Right atrium auricular region (tissue), 2 donors: ENCODE results near the gene PTPN7. TPM values are rescaled to one million over a fixed set of nuclear protein-coding genes. Genes with fewer than 3 reads are reported as not detected.
A peak's percentile ranks its signal among the peaks of the same experiment; 100 is the strongest.

ENCODE experiments used
- DNase-seq: peaks from one replicate; pipeline ENCODE4 v3.0.0-alpha.2; 2019; ENCODE audit warnings: low spot score
- H3K27ac ChIP-seq, 2 donors: fragments of 200-600 bp; sonication (generic); 1 replicate in 1 of 2; 2 replicates in 1 of 2; pipeline ENCODE4 v1.5.1; 2016 to 2019
- H3K27me3 ChIP-seq, 2 donors: fragments of 200-600 bp; sonication (generic); one replicate each; pipeline versions ENCODE4 v1.5.1 to v1.6.0; 2017 to 2019
- H3K36me3 ChIP-seq: fragments of 200-600 bp; sonication (generic); one replicate; pipeline ENCODE4 v1.5.1; 2016
- H3K4me1 ChIP-seq, 2 donors: fragments of 200-600 bp; sonication (generic); one replicate each; pipeline versions ENCODE4 v1.5.1 to v1.6.0; 2017 to 2019
- H3K4me3 ChIP-seq, 2 donors: fragments of 200-600 bp; sonication (generic); 1 replicate in 1 of 2; 2 replicates in 1 of 2; pipeline ENCODE4 v1.5.1; 2017 to 2019; ENCODE audit warnings: mild to moderate bottlenecking in 1 of 2, moderate library complexity in 1 of 2
- H3K9me3 ChIP-seq, 2 donors: fragments of 200-600 bp; sonication (generic); one replicate each; pipeline ENCODE4 v1.5.1; 2019
- total RNA-seq, 2 donors: library from RNA; depleted of rRNA; stranded (reverse); fragments of >200 nt; gene quantifications; one replicate each; pipeline ENCODE4 v1.1.0, GENCODE V29; 2016
- TF ChIP-seq, protein P1 (sequence below), 2 donors: fragments of 200-600 bp; sonication (generic); IDR thresholded peaks; one replicate each; pipeline ENCODE4 v1.5.1; 2019; ENCODE audit warnings: antibody characterized with exemption in 2 of 2

PTPN7 gene
- total RNA-seq, 2 donors from 2014 or later: 0.41 to 0.63 TPM

DNA sequence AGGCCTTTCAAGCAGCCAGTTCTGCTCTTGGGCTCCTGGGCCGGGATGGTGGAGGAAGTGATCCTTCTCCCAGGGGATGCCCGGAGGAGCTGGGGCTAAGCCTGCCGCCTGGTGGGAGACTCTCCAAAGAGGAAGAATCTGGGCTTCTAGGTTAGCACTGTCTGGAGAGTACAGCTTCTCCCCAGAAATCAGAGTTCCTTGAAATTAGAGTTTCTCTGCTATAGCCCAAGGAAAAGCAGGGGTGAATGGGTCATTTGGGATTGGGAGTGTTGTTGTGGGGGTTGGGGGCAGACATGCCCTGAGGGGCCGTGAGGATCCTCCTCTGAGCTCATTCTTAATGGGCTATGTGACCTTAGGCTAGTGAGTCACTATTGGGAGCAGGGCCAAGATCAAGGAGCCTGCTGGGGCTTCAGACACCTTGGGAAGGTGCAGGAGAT is 39.7 kb upstream of the PTPN7 start:
- no peaks in the 10 kb centered on the region for H3K27me3 ChIP-seq
- no peak overlapping the region for H3K4me3 ChIP-seq
- H3K9me3 ChIP-seq: no peaks in the 10 kb centered on the region
- H3K27ac ChIP-seq: peak overlapping the region; percentile 72 to 92
- no peaks in the 10 kb centered on the region for H3K36me3 ChIP-seq
- H3K4me1 ChIP-seq: peaks cover 0 to 47% of the 10 kb centered on the region in 2 donors
- no peak for DNase-seq
- TF ChIP-seq, protein P1, sequence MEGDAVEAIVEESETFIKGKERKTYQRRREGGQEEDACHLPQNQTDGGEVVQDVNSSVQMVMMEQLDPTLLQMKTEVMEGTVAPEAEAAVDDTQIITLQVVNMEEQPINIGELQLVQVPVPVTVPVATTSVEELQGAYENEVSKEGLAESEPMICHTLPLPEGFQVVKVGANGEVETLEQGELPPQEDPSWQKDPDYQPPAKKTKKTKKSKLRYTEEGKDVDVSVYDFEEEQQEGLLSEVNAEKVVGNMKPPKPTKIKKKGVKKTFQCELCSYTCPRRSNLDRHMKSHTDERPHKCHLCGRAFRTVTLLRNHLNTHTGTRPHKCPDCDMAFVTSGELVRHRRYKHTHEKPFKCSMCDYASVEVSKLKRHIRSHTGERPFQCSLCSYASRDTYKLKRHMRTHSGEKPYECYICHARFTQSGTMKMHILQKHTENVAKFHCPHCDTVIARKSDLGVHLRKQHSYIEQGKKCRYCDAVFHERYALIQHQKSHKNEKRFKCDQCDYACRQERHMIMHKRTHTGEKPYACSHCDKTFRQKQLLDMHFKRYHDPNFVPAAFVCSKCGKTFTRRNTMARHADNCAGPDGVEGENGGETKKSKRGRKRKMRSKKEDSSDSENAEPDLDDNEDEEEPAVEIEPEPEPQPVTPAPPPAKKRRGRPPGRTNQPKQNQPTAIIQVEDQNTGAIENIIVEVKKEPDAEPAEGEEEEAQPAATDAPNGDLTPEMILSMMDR (IDR thresholded peaks at IDR 0.05): no peak

- DNase-seq: no peak
- TF ChIP-seq, protein P1 (IDR thresholded peaks at IDR 0.05): no peak
- Histone ChIP-seq H3K27me3 (no peaks in the 10 kb centered on the region), H3K4me3 (no peak overlapping the region), H3K27ac (peak overlapping the region; percentile 72 to 92), H3K4me1 (peaks cover 0 to 47% of the 10 kb centered on the region in 2 donors), H3K36me3 (no peaks in the 10 kb centered on the region), H3K9me3 (no peaks in the 10 kb centered on the region)
Measured at GRCh38 chr1:202199040-202199889, 38.9 kb upstream of the PTPN7 start.

DNA sequence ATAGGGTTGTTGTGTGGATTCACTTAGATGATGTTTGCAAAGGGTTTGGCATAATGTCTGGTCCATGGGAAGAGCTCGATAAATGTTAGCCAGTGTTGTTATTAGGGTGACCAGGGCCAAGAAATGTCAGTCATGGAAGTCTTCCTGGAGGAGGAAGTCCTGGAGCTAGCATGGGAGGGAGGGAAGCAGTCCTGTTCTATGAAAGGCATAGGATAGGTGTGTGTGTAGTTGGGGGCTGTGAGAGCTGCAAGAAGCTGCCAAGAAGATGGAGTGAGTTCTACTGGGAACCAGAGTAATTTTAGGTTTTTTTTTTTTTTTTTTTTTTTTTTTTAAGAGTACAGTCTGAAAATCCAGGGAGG is 37.9 kb upstream of the PTPN7 start:
- peaks cover 0 to 48% of the 10 kb centered on the region in 2 donors for H3K4me1 ChIP-seq
- H3K27ac ChIP-seq: peak overlapping the region in 1 of 2 donors; percentile 92
- no peak overlapping the region for H3K4me3 ChIP-seq
- H3K36me3 ChIP-seq: no peaks in the 10 kb centered on the region
- H3K9me3 ChIP-seq: no peaks in the 10 kb centered on the region
- H3K27me3 ChIP-seq: no peaks in the 10 kb centered on the region
- TF ChIP-seq, protein P1 (IDR thresholded peaks at IDR 0.05): no peak
- no peak for DNase-seq

- no peak overlapping the region for H3K4me3 ChIP-seq
- H3K9me3 ChIP-seq: no peaks in the 10 kb centered on the region
- H3K36me3 ChIP-seq: no peaks in the 10 kb centered on the region
- no peaks in the 10 kb centered on the region for H3K27me3 ChIP-seq
- peaks cover 0 to 48% of the 10 kb centered on the region in 2 donors for H3K4me1 ChIP-seq
- H3K27ac ChIP-seq: peak overlapping the region in 1 of 2 donors; percentile 1
- no peak for DNase-seq
- TF ChIP-seq, protein P1 (IDR thresholded peaks at IDR 0.05): no peak
Measured at GRCh38 chr1:202197653-202198365, 37.4 kb upstream of the PTPN7 start.

- H3K4me1 ChIP-seq: peaks cover 0 to 16% of the 10 kb centered on the region in 2 donors
- H3K4me3 ChIP-seq: peak overlapping the region; percentile 42 to 45
- no peak for DNase-seq
- H3K9me3 ChIP-seq: no peaks in the 10 kb centered on the region
- TF ChIP-seq, protein P1 (IDR thresholded peaks at IDR 0.05): no peak
- H3K27ac ChIP-seq: peak overlapping the region in 1 of 2 donors; percentile 35
- H3K36me3 ChIP-seq: no peaks in the 10 kb centered on the region
- no peaks in the 10 kb centered on the region for H3K27me3 ChIP-seq
Measured at GRCh38 chr1:202194328-202194648, 33.9 kb upstream of the PTPN7 start.
